Osteoblast (primary cell): ENCODE measurements around the gene AMBN. TPM values are rescaled to one million over a fixed set of nuclear protein-coding genes. Genes with fewer than 3 reads are reported as not detected.

ENCODE experiments used
- DNase-seq: peaks from one replicate; pipeline ENCODE4 v3.0.0; 2011; ENCODE audit warnings: low spot score, mixed read lengths; ENCODE audit not compliant: insufficient read length; ENCODE audit errors: missing footprints
- H2AFZ ChIP-seq: 2 replicates; pipeline ENCODE4 v1.6.0; 2011; ENCODE audit warnings: mild to moderate bottlenecking, low read length
- H3K27ac ChIP-seq: 2 replicates; pipeline ENCODE4 v1.5.1; 2011; ENCODE audit warnings: mild to moderate bottlenecking, low read depth, low read length, moderate library complexity
- H3K27me3 ChIP-seq: 2 replicates; pipeline ENCODE4 v1.6.0; 2012; ENCODE audit warnings: mild to moderate bottlenecking, control low read depth, inconsistent platforms, low read length, moderate library complexity; ENCODE audit not compliant: insufficient read depth
- H3K36me3 ChIP-seq: 2 replicates; pipeline ENCODE4 v1.5.1; 2011; ENCODE audit warnings: mild to moderate bottlenecking, low read length, control low read depth, moderate library complexity; ENCODE audit not compliant: insufficient read depth
- H3K4me1 ChIP-seq: 2 replicates; pipeline ENCODE4 v1.5.1; 2011; ENCODE audit warnings: mild to moderate bottlenecking, low read length, control low read depth, moderate library complexity; ENCODE audit not compliant: insufficient read depth
- H3K4me2 ChIP-seq: 2 replicates; pipeline ENCODE4 v1.6.0; 2011; ENCODE audit warnings: mild to moderate bottlenecking, low read length; ENCODE audit not compliant: insufficient read depth
- H3K4me3 ChIP-seq: fragments of 200-600 bp; sonication (generic); 3 replicates; pipeline ENCODE4 v1.5.1; 2012; ENCODE audit warnings: mild to moderate bottlenecking, low read length, inconsistent platforms; ENCODE audit not compliant: insufficient read depth
- H3K79me2 ChIP-seq: 2 replicates; pipeline ENCODE4 v1.6.0; 2012; ENCODE audit warnings: mild to moderate bottlenecking, low read length, control low read depth, inconsistent platforms; ENCODE audit not compliant: insufficient read depth
- H3K9me3 ChIP-seq: 2 replicates; pipeline ENCODE4 v1.5.1; 2011; ENCODE audit warnings: low read depth, low read length, control low read depth
- H4K20me1 ChIP-seq: 2 replicates; pipeline ENCODE4 v1.6.0; 2012; ENCODE audit warnings: mild to moderate bottlenecking, low read length, control low read depth; ENCODE audit not compliant: insufficient read depth
- CTCF ChIP-seq: IDR thresholded peaks from 2 replicates; pipeline ENCODE4 v1.5.1; 2011; ENCODE audit warnings: mild to moderate bottlenecking, low read depth, low read length, moderate library complexity; ENCODE audit errors: extremely low read depth
- total RNA-seq: library from RNA; depleted of rRNA; stranded (reverse); fragments of >200 nt; gene quantifications from 2 replicates; pipeline ENCODE4 v1.2.3, GENCODE V29; 2012

AMBN gene
- total RNA-seq, 1 donor, result not detected

DNA sequence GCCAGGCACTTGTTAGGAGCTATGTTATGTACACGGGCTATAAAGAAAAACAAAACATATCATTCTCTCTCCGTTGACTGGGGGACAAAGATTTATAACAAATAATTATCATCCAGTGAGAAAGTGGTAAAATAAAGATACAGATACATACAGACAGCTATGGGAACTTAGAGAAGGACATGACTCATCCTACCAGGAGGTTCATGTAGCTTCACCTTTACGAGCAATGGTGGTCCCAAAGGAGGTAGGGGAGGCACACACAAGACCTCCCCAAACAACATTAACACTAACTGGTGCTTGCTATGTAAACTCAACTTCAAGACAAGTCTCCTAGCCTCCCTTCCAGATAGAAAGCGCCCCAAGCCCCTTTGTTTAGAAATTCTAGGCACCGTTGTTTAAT is 8.9 kb downstream of the AMBN start:
- Histone ChIP-seq H3K79me2 (no peaks in the 10 kb centered on the region), H2AFZ (no peak overlapping the region), H3K4me3 (no peak overlapping the region), H3K36me3 (no peaks in the 10 kb centered on the region), H3K4me1 (peaks cover 4% of the 10 kb centered on the region), H3K9me3 (no peaks in the 10 kb centered on the region), H4K20me1 (no peaks in the 10 kb centered on the region), H3K27me3 (peaks cover 6% of the 10 kb centered on the region), H3K4me2 (no peak overlapping the region), H3K27ac (no peak overlapping the region)
- DNase-seq, result no peak
- TF ChIP-seq CTCF, result no peak

- Histone ChIP-seq H3K9me3 (no peaks in the 10 kb centered on the region), H2AFZ (no peak overlapping the region), H3K4me1 (peaks cover 4% of the 10 kb centered on the region), H3K4me2 (no peak overlapping the region), H3K27ac (no peak overlapping the region), H3K27me3 (peaks cover 6% of the 10 kb centered on the region), H4K20me1 (no peaks in the 10 kb centered on the region), H3K79me2 (no peaks in the 10 kb centered on the region), H3K36me3 (no peaks in the 10 kb centered on the region), H3K4me3 (no peak overlapping the region)
- TF ChIP-seq CTCF, result peak; percentile 89
- no peak for DNase-seq
These were observed 9.5 kb downstream of the AMBN start for GRCh38 chr4:70601422-70602039.

DNA sequence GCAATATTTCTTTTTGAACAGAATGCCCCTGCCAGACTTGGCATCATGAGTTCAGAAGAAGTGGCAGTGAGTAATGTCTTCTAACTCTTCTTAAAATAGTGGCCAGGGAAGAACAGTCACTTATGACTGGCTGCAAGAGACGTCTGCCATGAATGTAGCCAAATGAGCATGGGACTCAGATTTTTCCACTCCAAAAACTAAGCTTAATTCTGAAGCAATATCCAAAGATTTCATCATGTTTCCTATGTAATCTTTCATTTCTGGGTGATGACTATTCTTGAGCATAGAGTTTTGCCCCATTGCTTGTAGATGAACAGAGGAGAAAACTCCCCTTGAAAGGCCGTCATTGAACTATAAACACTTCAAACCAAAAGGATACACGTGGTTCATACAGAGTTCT is 11.8 kb downstream of the AMBN start:
- Histone ChIP-seq H4K20me1 (no peaks in the 10 kb centered on the region), H2AFZ (peak overlapping the region; percentile 64), H3K9me3 (no peaks in the 10 kb centered on the region), H3K27me3 (peaks cover 6% of the 10 kb centered on the region), H3K36me3 (no peaks in the 10 kb centered on the region), H3K79me2 (no peaks in the 10 kb centered on the region), H3K4me1 (peaks cover 4% of the 10 kb centered on the region), H3K4me3 (no peak overlapping the region), H3K27ac (no peak overlapping the region), H3K4me2 (no peak overlapping the region)
- no peak for TF ChIP-seq CTCF
- DNase-seq, result no peak

DNA sequence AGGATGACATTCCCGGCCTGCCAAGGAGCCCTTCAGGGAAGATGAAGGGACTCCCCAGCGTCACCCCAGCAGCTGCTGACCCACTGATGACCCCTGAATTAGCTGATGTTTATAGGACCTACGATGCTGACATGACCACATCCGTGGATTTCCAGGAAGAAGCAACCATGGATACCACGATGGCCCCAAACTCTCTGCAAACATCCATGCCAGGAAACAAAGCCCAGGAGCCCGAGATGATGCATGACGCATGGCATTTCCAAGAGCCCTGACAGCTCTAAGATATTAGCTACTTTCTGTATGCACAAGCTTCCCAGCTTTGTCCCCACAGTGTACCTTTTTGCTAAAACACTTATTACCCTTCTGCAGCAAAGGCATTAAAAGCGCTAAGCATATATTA is 14.4 kb downstream of the AMBN start:
- Histone ChIP-seq H3K79me2 (no peaks in the 10 kb centered on the region), H3K4me1 (peaks cover 4% of the 10 kb centered on the region), H3K36me3 (no peaks in the 10 kb centered on the region), H3K9me3 (no peaks in the 10 kb centered on the region), H3K4me2 (no peak overlapping the region), H3K27me3 (peaks cover 11% of the 10 kb centered on the region), H4K20me1 (no peaks in the 10 kb centered on the region), H3K4me3 (no peak overlapping the region), H3K27ac (no peak overlapping the region), H2AFZ (no peak overlapping the region)
- TF ChIP-seq CTCF, result no peak
- no peak for DNase-seq
